ENCODE data around the gene RNF152. TPM values are rescaled to one million over a fixed set of nuclear protein-coding genes. Genes with fewer than 3 reads are reported as not detected.
"Not testable (repeated sequence)": the region's sequence is repeated elsewhere in the genome, so short reads cannot be mapped to it uniquely, and the experiment has no call there.

RNF152 gene
- total RNA-seq, 2 experiments from 2014 or later: 0.10 to 0.42 TPM

DNA sequence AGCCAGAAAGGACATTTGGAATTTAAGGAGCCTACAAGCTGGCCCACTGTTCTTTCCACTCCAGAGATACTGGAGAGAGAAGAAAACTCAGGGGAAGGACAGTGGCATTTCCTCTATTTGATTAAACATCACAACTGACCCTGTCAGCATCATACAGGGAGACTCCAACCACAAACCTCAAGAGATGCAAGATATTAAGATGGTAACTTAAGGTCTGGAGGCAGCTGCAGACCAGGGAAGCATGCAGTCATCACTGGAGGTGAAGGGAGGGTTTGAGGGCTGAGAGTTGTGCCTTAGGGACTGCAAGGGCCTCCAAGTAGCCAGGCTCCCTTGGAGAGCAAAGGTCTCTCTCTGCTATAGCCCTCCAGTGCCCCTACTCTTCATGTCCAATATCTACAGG is 67.4 kb downstream of the RNF152 start:
- Mint-ChIP-seq H3K27me3 (peaks cover 2% of the 10 kb centered on the region), H3K27ac (no peak overlapping the region), H3K4me1 (no peaks in the 10 kb centered on the region), H3K9me3 (no peaks in the 10 kb centered on the region), H3K36me3 (no peaks in the 10 kb centered on the region), H3K4me3 (no peak overlapping the region)
- DNase-seq: no peak

DNA sequence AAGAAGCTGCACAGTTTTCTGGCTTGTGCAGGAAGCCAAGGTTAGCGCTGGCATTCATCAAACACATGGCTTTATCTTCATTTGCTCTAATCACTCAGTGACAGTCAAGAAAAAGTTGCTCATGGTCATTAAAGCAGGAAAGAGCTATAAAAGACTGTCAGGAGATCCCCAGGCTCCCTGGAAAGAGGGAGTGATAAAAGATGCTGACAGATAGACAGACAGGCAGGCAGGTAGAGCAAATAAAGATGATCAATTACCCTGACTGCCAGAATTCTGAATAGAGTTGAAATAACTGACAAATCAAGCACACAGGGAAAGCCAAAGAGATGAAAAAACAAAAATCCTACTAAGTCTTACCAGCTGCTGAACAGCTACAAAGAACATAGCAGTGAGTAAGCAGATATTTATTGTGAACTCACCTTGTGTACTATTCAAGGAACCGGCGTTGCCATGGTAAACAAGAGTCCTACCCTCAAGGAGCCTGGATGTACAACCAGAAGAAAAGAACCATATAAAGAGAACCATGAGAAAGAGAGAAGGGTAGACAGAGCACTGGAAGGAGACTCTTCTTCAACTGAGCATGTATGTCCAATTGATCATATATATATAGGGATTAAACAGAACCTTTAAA is 68.0 kb downstream of the RNF152 start:
- Mint-ChIP-seq H3K27me3 (no peaks in the 10 kb centered on the region), H3K4me1 (no peaks in the 10 kb centered on the region), H3K36me3 (no peaks in the 10 kb centered on the region), H3K27ac (no peak overlapping the region), H3K4me3 (no peak overlapping the region), H3K9me3 (no peaks in the 10 kb centered on the region)
- DNase-seq: no peak

DNA sequence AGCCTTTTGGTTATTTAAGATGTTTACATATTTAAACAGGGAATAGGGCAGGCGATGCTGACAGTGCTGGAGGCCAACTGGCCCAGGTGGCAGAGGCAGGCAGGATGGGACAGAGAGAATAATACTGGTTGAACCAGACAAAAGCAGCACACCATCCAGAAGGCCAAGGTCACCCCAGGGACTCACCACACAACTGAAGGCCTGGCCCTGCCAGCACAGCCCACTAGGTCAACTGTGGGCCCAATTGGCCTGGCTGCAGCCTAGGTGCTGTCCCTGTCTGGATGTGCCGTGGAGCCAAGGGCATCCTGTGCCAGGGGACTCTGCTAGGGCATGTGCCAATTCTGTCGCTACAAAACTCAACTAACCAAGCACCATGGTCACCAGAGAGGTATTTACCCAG is 69.2 kb downstream of the RNF152 start:
- H3K36me3 Mint-ChIP-seq: no peaks in the 10 kb centered on the region
- H3K27me3 Mint-ChIP-seq: no peaks in the 10 kb centered on the region
- H3K4me3 Mint-ChIP-seq: no peak overlapping the region
- DNase-seq: no peak
- no peaks in the 10 kb centered on the region for H3K9me3 Mint-ChIP-seq
- no peaks in the 10 kb centered on the region for H3K4me1 Mint-ChIP-seq
- H3K27ac Mint-ChIP-seq: no peak overlapping the region

DNA sequence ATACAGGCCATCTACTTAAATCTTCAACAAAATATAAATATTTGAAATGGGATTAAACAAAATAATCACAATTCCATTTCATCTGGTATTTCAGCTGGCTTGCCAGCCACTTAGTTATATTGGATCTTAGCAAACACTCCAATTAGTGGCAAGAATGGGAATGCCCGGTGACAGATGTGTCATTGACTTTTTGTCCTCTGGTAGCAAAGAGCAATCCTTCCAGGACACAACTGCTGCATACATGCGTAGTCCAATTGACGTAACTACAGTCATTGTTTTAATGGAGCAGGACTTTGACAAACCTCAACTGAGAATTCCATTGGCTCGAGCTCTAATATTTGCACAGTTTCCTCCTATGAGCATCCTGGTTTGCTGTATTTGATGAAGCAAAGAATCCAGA is 69.9 kb downstream of the RNF152 start:
- DNase-seq: no peak
- H3K27ac Mint-ChIP-seq: no peak overlapping the region
- no peaks in the 10 kb centered on the region for H3K4me1 Mint-ChIP-seq
- H3K27me3 Mint-ChIP-seq: no peaks in the 10 kb centered on the region
- H3K36me3 Mint-ChIP-seq: no peaks in the 10 kb centered on the region
- no peaks in the 10 kb centered on the region for H3K9me3 Mint-ChIP-seq
- no peak overlapping the region for H3K4me3 Mint-ChIP-seq

DNA sequence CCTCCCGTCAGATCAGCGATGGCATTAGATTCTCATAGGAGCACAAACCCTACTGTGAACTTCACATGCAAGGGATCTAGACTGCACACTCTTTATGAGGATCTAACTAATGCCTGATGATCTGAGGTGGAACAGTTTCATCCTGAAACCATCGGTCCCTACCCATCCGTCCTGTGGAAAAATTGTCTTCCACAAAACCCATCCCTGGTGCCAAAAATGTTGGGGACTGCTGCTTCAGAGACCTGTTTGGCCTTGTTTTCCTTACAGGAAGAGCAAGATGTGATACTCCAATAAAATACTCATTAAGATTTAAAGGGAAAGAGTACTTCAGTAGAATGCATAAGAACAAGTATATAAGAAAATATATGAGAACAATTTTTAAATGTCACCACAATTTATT is 71.1 kb downstream of the RNF152 start:
- H3K9me3 Mint-ChIP-seq: no peaks in the 10 kb centered on the region
- no peak overlapping the region for H3K27ac Mint-ChIP-seq
- H3K27me3 Mint-ChIP-seq: no peaks in the 10 kb centered on the region

DNA sequence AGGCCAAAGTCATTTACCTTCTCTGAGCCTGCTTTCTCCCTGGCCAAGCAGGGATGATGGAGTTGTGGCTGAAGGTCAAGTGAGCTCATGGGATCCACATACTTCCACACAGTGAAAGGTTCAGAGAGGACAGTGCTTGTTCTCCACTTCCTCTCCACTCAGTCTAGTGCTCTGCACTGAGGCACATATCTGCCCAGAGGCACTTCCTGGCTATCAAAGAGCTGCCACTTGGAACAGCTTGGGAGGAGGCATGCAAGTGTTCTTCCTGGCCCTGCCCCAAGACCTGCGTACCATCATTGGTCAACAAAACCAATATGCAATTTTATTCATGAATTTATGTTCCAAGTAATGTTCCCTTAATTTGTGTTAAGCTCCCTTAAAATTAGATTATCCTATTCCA is 71.9 kb downstream of the RNF152 start:
- no peak for DNase-seq
- H3K4me1 Mint-ChIP-seq: no peaks in the 10 kb centered on the region
- no peak overlapping the region for H3K27ac Mint-ChIP-seq
- no peaks in the 10 kb centered on the region for H3K27me3 Mint-ChIP-seq
- no peaks in the 10 kb centered on the region for H3K9me3 Mint-ChIP-seq
- H3K36me3 Mint-ChIP-seq: no peaks in the 10 kb centered on the region
- no peak overlapping the region for H3K4me3 Mint-ChIP-seq

More for the DNA sequence above, 71.1 kb downstream of the RNF152 start:
- Mint-ChIP-seq H3K4me3 (no peak overlapping the region), H3K4me1 (no peaks in the 10 kb centered on the region), H3K36me3 (no peaks in the 10 kb centered on the region)
- DNase-seq: no peak

DNA sequence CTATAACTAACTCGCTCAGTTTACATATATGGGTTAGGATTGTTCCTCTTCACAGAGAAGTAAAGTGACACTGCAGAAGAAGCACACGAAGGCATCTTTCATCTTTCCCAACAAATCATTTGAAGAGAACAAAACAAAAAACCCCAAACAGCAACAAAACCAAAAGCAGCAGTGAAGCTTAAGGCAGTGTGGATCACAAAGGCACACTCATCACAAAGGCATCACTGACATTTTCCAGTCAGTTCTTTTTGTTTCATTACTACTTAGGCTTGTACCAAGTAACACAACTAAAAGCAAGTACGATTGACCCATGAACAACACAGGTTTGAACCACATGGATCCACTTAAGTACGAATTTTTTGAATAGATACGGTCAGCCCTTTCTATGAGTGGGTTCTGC is 75.7 kb downstream of the RNF152 start:
- Mint-ChIP-seq H3K27ac (no peak overlapping the region), H3K4me1 (no peaks in the 10 kb centered on the region), H3K36me3 (no peaks in the 10 kb centered on the region), H3K27me3 (no peaks in the 10 kb centered on the region), H3K4me3 (no peak overlapping the region), H3K9me3 (no peaks in the 10 kb centered on the region)
- no peak for DNase-seq

DNA sequence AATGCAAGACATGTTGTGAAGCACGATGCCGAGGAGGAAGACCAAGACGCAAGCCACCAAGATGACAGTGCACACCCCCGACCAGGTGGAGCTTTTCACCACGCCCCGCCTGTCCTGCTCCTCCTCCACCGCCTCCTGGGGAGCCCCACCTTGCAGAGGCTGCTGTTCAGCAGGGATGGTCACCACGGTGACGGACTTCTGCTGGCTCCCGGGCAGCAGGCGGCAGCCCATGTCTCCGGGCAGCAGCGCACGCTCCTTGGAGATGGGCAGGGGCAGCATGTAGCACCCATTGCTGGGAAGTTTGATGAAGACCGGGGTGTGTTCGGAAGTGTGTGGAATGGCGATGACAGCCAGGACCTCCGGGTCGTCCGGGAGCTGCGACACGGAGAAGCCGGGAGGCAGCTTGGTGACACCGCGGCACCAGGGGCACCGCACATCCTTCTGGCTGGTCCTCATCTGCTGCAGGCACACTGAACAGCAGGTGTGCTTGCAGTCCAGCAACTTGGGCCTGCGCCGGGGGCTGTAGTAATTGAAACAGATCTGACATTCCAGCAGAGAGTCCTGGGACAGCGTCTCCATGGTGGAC is 76.8 kb downstream of the RNF152 start:
- Mint-ChIP-seq H3K4me3 (no peak overlapping the region), H3K4me1 (no peaks in the 10 kb centered on the region), H3K9me3 (no peaks in the 10 kb centered on the region), H3K27me3 (no peaks in the 10 kb centered on the region), H3K36me3 (no peaks in the 10 kb centered on the region), H3K27ac (no peak overlapping the region)
- DNase-seq: no peak

DNA sequence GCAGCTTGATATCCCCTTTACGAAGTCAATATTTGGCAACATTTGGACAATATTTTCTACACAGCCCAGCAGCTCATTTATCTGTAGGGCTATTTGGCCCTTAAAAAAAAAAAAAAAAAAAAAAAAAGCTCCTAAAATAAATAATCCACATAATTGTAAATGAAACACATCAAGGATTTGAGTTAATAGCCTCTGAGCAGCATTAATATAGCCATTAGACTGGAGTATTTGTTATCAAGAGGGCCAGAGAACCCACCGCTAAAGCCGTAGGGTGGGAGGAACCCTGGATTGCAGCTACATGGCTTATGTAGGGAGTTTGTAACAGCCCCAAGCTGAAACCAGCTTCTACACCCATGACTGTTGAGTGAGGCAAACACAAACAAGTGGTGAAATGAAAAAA is 84.5 kb downstream of the RNF152 start:
- Mint-ChIP-seq H3K4me1 (no peaks in the 10 kb centered on the region), H3K27ac (no peak overlapping the region), H3K27me3 (peaks cover 9% of the 10 kb centered on the region), H3K9me3 (no peaks in the 10 kb centered on the region), H3K4me3 (no peak overlapping the region), H3K36me3 (no peaks in the 10 kb centered on the region)
- DNase-seq: no peak

DNA sequence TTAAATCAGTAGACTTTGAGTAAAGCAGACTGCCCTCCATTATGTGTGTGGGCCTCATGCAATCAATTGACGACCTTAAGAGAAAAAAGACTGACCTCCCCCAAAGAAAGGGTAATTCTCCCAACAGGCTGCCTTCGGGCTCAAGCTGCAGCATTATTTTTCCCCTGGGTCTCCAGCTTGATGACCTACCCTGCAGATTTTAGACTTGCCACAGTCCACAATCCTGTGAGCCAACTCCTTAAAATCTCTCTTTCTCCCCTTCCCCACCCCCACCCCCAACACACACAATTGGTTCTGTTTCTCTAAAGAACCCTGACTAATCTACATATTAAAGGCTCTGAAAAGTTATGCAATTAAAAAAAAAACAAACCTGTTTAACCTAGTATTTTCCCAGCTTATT is 89.4 kb downstream of the RNF152 start:
- no peaks in the 10 kb centered on the region for H3K9me3 Mint-ChIP-seq
- no peak for DNase-seq
- H3K36me3 Mint-ChIP-seq: no peaks in the 10 kb centered on the region
- peaks cover 13% of the 10 kb centered on the region for H3K27me3 Mint-ChIP-seq
- no peak overlapping the region for H3K4me3 Mint-ChIP-seq
- no peaks in the 10 kb centered on the region for H3K4me1 Mint-ChIP-seq
- H3K27ac Mint-ChIP-seq: no peak overlapping the region

DNA sequence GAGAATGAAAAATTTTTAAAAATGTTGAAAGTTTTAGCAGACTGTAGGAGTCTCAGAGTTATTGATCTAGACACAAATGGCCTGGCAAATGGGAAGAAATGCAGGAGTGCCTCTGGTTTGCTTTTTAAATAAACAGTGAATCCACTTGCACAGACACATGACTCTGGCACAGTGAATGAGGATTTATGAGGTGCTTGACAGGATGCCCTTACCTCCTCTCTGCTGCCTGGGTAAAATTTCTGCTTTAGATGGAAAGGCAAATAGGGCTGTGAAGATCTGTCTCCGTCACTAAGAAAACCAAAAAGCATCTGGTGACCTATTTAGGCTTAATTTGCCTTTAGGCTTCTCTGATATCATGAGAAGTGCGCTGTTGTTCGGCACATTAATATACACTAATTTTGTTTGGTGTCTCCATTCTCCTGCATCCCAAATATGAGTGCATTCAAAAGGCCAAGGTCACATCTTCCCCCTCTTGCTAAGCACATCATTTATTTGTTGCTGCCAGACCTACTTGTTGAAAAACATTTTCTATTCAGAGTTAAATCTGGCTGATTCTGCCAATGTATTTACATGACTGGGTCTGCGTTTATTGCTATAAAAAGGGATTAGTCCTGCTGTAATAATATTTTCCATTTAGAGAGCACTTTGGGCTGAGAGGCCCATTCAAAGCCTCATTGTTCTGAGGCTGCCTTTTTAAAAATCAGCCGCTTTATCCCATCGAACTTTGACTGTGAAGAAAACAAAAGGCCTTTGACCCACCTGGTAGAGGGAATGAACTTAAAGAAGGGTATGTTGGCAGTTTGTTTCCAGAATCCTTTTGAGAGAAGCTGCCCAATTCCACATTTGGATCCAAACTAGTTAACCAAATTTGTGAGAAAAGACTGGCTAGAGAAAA is 94.9 kb downstream of the RNF152 start:
- H3K4me1 Mint-ChIP-seq: no peaks in the 10 kb centered on the region
- no peaks in the 10 kb centered on the region for H3K9me3 Mint-ChIP-seq
- no peaks in the 10 kb centered on the region for H3K36me3 Mint-ChIP-seq
- peaks cover 5% of the 10 kb centered on the region for H3K27me3 Mint-ChIP-seq
- no peak overlapping the region for H3K27ac Mint-ChIP-seq
- DNase-seq: no peak
- no peak overlapping the region for H3K4me3 Mint-ChIP-seq

DNA sequence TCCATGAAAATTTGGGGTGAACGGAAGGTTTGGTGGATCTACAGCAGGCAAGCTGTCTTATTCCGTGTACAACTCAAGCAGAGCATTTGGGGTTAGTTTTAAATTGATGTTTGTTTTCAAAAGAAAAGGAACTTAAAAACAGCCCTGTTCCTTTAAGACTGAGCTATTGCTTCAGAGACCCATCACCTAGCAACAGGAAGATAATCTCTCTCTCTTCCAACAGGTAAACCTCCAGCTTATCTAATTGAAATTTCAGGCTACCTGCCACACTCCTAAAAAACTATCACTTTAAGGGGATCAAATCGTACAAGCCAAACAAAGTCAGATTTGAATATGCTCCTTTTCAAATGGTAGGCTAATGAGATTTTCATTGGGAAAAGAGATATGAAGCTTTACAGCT is 101.8 kb downstream of the RNF152 start:
- H3K27ac Mint-ChIP-seq: no peak overlapping the region
- peaks cover 4% of the 10 kb centered on the region for H3K9me3 Mint-ChIP-seq
- no peaks in the 10 kb centered on the region for H3K36me3 Mint-ChIP-seq
- DNase-seq: no peak
- no peaks in the 10 kb centered on the region for H3K4me1 Mint-ChIP-seq
- no peaks in the 10 kb centered on the region for H3K27me3 Mint-ChIP-seq
- H3K4me3 Mint-ChIP-seq: no peak overlapping the region

DNA sequence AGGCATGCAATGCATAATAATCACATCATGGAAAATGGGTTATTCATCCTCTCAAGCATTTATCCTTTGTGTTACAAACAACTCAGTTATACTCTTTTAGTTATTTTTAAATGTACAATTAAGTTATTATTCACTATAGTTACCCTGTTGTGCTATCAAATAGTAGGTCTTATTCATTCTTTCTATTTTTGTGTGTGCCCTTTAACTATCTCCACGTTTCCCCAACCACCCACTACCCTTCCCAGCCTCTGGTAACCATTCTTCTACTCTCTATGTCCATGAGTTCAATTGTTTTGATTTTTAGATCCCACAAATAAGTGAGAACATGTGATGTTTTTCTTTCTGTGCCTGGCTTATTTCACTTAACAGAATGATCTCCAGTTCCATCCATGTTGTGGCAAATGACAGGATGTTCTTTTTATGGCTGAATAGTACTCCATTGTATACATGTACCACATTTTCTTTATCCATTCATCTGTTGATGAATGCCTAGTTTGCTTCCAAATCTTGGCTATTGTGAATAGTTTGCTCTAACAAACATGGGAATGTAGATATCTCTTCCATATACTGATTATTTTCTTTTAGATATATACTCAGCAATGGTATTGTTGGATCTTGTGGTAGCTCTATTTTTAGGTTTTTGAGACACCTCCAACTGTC is 105.7 kb downstream of the RNF152 start:
- not testable (repeated sequence) for H3K4me3 Mint-ChIP-seq, H3K27ac Mint-ChIP-seq, H3K27me3 Mint-ChIP-seq, H3K4me1 Mint-ChIP-seq, H3K36me3 Mint-ChIP-seq, H3K9me3 Mint-ChIP-seq, DNase-seq

DNA sequence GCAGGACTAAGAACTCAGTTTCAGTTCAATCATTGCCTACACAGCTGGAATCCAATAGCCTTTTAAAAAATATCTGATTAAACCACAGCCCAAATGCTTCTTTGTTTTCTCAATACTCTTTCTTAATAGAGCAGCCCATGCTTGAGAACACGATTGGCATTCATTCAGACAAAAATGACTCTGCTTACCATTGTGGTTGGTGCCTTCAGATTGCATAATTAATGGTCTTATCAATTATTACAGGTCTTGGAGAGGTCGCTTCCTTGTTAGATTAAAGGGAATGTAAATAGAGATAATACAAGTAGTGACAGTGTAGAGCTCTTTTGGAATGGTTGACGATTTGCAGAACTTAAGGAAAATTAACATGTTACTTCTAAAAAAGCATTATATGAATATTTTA is 107.2 kb downstream of the RNF152 start:
- DNase-seq: no peak
- peaks cover 4% of the 10 kb centered on the region for H3K9me3 Mint-ChIP-seq
- no peak overlapping the region for H3K27ac Mint-ChIP-seq
- no peak overlapping the region for H3K4me3 Mint-ChIP-seq
- H3K36me3 Mint-ChIP-seq: no peaks in the 10 kb centered on the region
- H3K27me3 Mint-ChIP-seq: no peaks in the 10 kb centered on the region
- H3K4me1 Mint-ChIP-seq: no peaks in the 10 kb centered on the region

DNA sequence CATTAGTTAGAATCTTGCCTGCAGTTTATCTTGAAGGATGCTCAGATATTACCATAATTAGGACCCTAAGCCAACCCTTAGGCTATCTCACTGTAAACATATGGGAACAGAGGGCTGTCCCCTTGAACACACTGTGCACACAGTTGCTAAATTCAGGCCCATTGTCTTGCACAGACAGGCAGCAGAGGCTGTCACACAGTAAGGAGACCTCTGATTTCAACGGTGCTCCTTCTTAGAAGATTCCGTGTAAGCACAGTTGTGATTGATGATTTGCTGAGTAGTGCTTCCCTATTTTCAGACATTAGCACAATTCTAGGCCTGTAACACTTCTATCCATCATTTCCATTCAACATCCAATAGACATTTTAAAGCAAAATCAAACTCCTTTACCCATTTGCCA is 108.0 kb downstream of the RNF152 start:
- no peak for DNase-seq
- H3K27ac Mint-ChIP-seq: no peak overlapping the region
- no peaks in the 10 kb centered on the region for H3K27me3 Mint-ChIP-seq
- no peak overlapping the region for H3K4me3 Mint-ChIP-seq
- peaks cover 4% of the 10 kb centered on the region for H3K9me3 Mint-ChIP-seq
- H3K36me3 Mint-ChIP-seq: no peaks in the 10 kb centered on the region
- no peaks in the 10 kb centered on the region for H3K4me1 Mint-ChIP-seq

Measured in activated naive CD8-positive, alpha-beta T cell treated with anti-CD3 and anti-CD28 coated beads for 36 hours (primary cell).